HG02870 (cell line): ENCODE data around the gene GRM5.

Experiments
- ATAC-seq: cut with Tn5 transposase; IDR thresholded peaks from one replicate; pipeline ENCODE4 v1.9.1; 2021; ENCODE audit warnings: mild to moderate bottlenecking, moderate library complexity; ENCODE audit not compliant: unreplicated experiment

GRM5 gene

DNA sequence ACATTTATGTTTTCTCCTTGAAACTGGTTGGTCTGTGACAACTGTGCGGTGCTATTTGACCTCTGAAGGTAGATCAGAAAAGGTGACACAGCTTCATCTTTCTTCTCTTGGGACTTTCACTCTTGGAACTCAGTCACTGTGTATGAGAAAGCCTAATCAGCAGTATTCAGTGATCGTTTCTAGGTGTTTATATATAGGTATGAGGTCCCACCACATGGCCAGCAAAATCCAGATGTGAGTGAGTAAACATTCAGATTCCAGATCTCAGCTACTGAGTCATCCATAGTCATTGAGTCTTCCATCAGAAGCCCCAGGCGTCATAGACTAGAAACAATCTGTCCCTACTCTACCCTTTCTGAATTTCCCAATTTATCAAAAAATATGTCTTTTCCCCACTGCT, 610.9 kb downstream of the GRM5 start:
- no peak for ATAC-seq
